HEK293 (cell line): Measurements from ENCODE around the gene GPR161.

Experiments used
- CTCF ChIA-PET: fragments of 350-600 bp; formaldehyde crosslinking; extraction: SDS; loops from one replicate; lab custom pipeline; 2021; ENCODE audit warnings: antibody characterized with exemption; lab: Yijun Ruan, JAX
- POLR2A ChIA-PET: fragments of 300-600 bp; formaldehyde crosslinking; extraction: SDS; loops from one replicate; lab custom pipeline; 2020; ENCODE audit warnings: antibody characterized with exemption, inconsistent platforms; lab: Yijun Ruan, JAX
- H3K27ac ChIP-seq: fragments of 200-500 bp; sonication (Bioruptor generic); 2 replicates; pipeline ENCODE4 v1.5.1; 2014; ENCODE audit warnings: low read depth, low read length, control low read depth, inconsistent platforms; ENCODE audit errors: extremely low read depth
- H3K36me3 ChIP-seq, 2 experiments: fragments of 200-500 bp in 1 of 2; sonication (Bioruptor generic) in 1 of 2; 1 replicate in 1 of 2; 2 replicates in 1 of 2; pipeline ENCODE4 v1.5.1; 2014 to 2017; ENCODE audit warnings: inconsistent platforms in 2 of 2, low read length in 2 of 2; ENCODE audit not compliant: control insufficient read depth in 2 of 2, insufficient read depth in 1 of 2
- H3K4me1 ChIP-seq: fragments of 200-500 bp; sonication (Bioruptor generic); 2 replicates; pipeline ENCODE4 v1.5.1; 2014; ENCODE audit warnings: mild to moderate bottlenecking, low read length, inconsistent platforms; ENCODE audit not compliant: control insufficient read depth, insufficient read depth
- H3K4me3 ChIP-seq: 2 replicates; pipeline ENCODE4 v1.5.1; 2011; ENCODE audit warnings: low read depth, mild to moderate bottlenecking, control low read depth, low read length, moderate library complexity
- H3K9me3 ChIP-seq: fragments of 200-500 bp; sonication (Bioruptor generic); 2 replicates; pipeline ENCODE4 v1.5.1; 2014; ENCODE audit warnings: low read depth, low read length, inconsistent platforms; ENCODE audit not compliant: control insufficient read depth, insufficient read depth
- HOXC10 ChIP-seq: sonication (generic); formaldehyde crosslinking; IDR thresholded peaks from 2 replicates; pipeline ENCODE4 v1.8.1; 2023; ENCODE audit warnings: mild to moderate bottlenecking, missing genetic modification reagents
- OVOL3 ChIP-seq: fragments of 450-650 bp; formaldehyde crosslinking; IDR thresholded peaks from 2 replicates; pipeline ENCODE4 v1.5.1; 2016; ENCODE audit warnings: missing biosample characterization, missing genetic modification characterization
- PRDM2 ChIP-seq: fragments of 450-650 bp; formaldehyde crosslinking; IDR thresholded peaks from 2 replicates; pipeline ENCODE4 v1.5.1; 2016; ENCODE audit warnings: missing biosample characterization, missing genetic modification characterization, borderline replicate concordance
- SP3 ChIP-seq: fragments of 450-650 bp; formaldehyde crosslinking; IDR thresholded peaks from 2 replicates; pipeline ENCODE4 v1.5.1; 2016; ENCODE audit warnings: missing biosample characterization, missing genetic modification characterization
- ZBTB20 ChIP-seq: fragments of 450-650 bp; formaldehyde crosslinking; IDR thresholded peaks from 2 replicates; pipeline ENCODE4 v1.5.1; 2016; ENCODE audit warnings: missing biosample characterization, missing genetic modification characterization
- ZBTB48 ChIP-seq: fragments of 450-650 bp; formaldehyde crosslinking; IDR thresholded peaks from 2 replicates; pipeline ENCODE4 v1.5.1; 2016; ENCODE audit warnings: missing biosample characterization, missing genetic modification characterization
- ZNF148 ChIP-seq: fragments of 450-650 bp; formaldehyde crosslinking; IDR thresholded peaks from 2 replicates; pipeline ENCODE4 v1.5.0; 2017; ENCODE audit warnings: missing biosample characterization, missing genetic modification characterization, borderline replicate concordance
- ZNF169 ChIP-seq: fragments of 450-650 bp; formaldehyde crosslinking; IDR thresholded peaks from 2 replicates; pipeline ENCODE4 v1.5.1; 2016; ENCODE audit warnings: missing biosample characterization, missing genetic modification characterization
- ZNF18 ChIP-seq: fragments of 450-650 bp; formaldehyde crosslinking; IDR thresholded peaks from 2 replicates; pipeline ENCODE4 v1.5.1; 2016; ENCODE audit warnings: missing biosample characterization, missing genetic modification characterization
- ZNF202 ChIP-seq: fragments of 450-650 bp; formaldehyde crosslinking; IDR thresholded peaks from 2 replicates; pipeline ENCODE4 v1.5.1; 2016; ENCODE audit warnings: missing biosample characterization, missing genetic modification characterization, borderline replicate concordance
- ZNF324 ChIP-seq: fragments of 450-650 bp; formaldehyde crosslinking; IDR thresholded peaks from 2 replicates; pipeline ENCODE4 v1.5.1; 2016; ENCODE audit warnings: missing biosample characterization, missing genetic modification characterization
- ZNF350 ChIP-seq: fragments of 450-650 bp; formaldehyde crosslinking; IDR thresholded peaks from 2 replicates; pipeline ENCODE4 v1.5.0; 2017; ENCODE audit warnings: missing biosample characterization, mild to moderate bottlenecking, missing genetic modification characterization
- ZNF423 ChIP-seq: fragments of 450-650 bp; formaldehyde crosslinking; IDR thresholded peaks from 2 replicates; pipeline ENCODE4 v1.5.1; 2016; ENCODE audit warnings: missing biosample characterization, missing genetic modification characterization
- ZNF449 ChIP-seq: fragments of 450-650 bp; formaldehyde crosslinking; IDR thresholded peaks from 2 replicates; pipeline ENCODE4 v1.5.1; 2017; ENCODE audit warnings: missing biosample characterization, mild to moderate bottlenecking, missing genetic modification characterization, moderate library complexity
- ZNF510 ChIP-seq: fragments of 450-650 bp; formaldehyde crosslinking; IDR thresholded peaks from 2 replicates; pipeline ENCODE4 v1.5.1; 2018; ENCODE audit warnings: mild to moderate bottlenecking, missing genetic modification characterization, missing biosample characterization; ENCODE audit not compliant: insufficient replicate concordance
- ZNF518A ChIP-seq: fragments of 450-650 bp; formaldehyde crosslinking; conservative IDR thresholded peaks from 2 replicates; pipeline ENCODE4 v1.5.1; 2016; ENCODE audit warnings: low read depth, missing biosample characterization, missing genetic modification characterization
- ZNF610 ChIP-seq: fragments of 450-650 bp; formaldehyde crosslinking; IDR thresholded peaks from 2 replicates; pipeline ENCODE4 v1.5.1; 2016; ENCODE audit warnings: missing biosample characterization, missing genetic modification characterization, borderline replicate concordance
- ZNF621 ChIP-seq: fragments of 450-650 bp; formaldehyde crosslinking; IDR thresholded peaks from 2 replicates; pipeline ENCODE4 v1.5.1; 2017; ENCODE audit warnings: missing biosample characterization, missing genetic modification characterization
- ZSCAN23 ChIP-seq: fragments of 450-650 bp; formaldehyde crosslinking; IDR thresholded peaks from 2 replicates; pipeline ENCODE4 v1.5.1; 2016; ENCODE audit warnings: missing biosample characterization, missing genetic modification characterization
- ZSCAN30 ChIP-seq: fragments of 450-650 bp; IDR thresholded peaks from 2 replicates; pipeline ENCODE4 v1.5.1; 2018; ENCODE audit warnings: missing biosample characterization, mild to moderate bottlenecking, missing genetic modification characterization, moderate library complexity

Gene GPR161

GRCh38 chr1:168163670-168164069 is 26.9 kb upstream of the GPR161 start:
- H3K27ac ChIP-seq: no peak overlapping the region
- no peak overlapping the region for H3K4me3 ChIP-seq
- ChIA-PET CTCF (interaction anchor here (1.0 kb wide), 1 partner anchor 22 kb away, joined by 3 read pairs; no protein-coding TSS in a partner anchor), POLR2A (no interaction called here)
- TF ChIP-seq ZNF18 (tag by site-specific recombination) (no peak), ZSCAN30 (tag by site-specific recombination) (no peak), ZNF350 (tag by site-specific recombination) (no peak), ZNF510 (tag by site-specific recombination) (no peak), ZNF148 (tag by site-specific recombination) (no peak), ZNF610 (tag by site-specific recombination) (no peak), ZNF423 (no peak), SP3 (tag by site-specific recombination) (no peak), ZNF169 (tag by site-specific recombination) (no peak), ZBTB20 (no peak), PRDM2 (tag by site-specific recombination) (no peak), ZNF621 (tag by site-specific recombination) (no peak), HOXC10 (CRISPR knock-in tag) (no peak), ZNF518A (tag by site-specific recombination) (no peak), ZNF449 (tag by site-specific recombination) (no peak), OVOL3 (tag by site-specific recombination) (no peak), ZNF324 (tag by site-specific recombination) (no peak), ZSCAN23 (tag by site-specific recombination) (no peak), ZBTB48 (tag by site-specific recombination) (no peak), ZNF202 (tag by site-specific recombination) (no peak)
- no peaks in the 10 kb centered on the region for H3K36me3 ChIP-seq
- no peaks in the 10 kb centered on the region for H3K9me3 ChIP-seq
- no peaks in the 10 kb centered on the region for H3K4me1 ChIP-seq
